H1 (cell line): ENCODE results near the gene CELA1. TPM values are rescaled to one million over a fixed set of nuclear protein-coding genes. Genes with fewer than 3 reads are reported as not detected.

Source experiments
- CTCF ChIA-PET: fragments of 300-600 bp; sonication (Branson Sonifier 250); formaldehyde crosslinking; loops from one replicate; lab custom pipeline; 2021; ENCODE audit not compliant: partially characterized antibody; lab: Charles Lee
- POLR2A ChIA-PET: fragments of 300-600 bp; sonication (Branson Sonifier 250); formaldehyde crosslinking; loops from one replicate; lab custom pipeline; 2021; ENCODE audit warnings: inconsistent platforms; ENCODE audit not compliant: partially characterized antibody; lab: Charles Lee
- DNase-seq, 2 experiments: peaks; one replicate each; pipeline versions ENCODE4 v3.0.0 to v3.0.0-alpha.2; 2010 to 2022; ENCODE audit warnings: low spot score in 2 of 2, low read depth in 1 of 2, mixed read lengths in 1 of 2
- FAIRE-seq: peaks from 2 replicates; lab custom pipeline; 2011; peaks lifted over from hg19 to GRCh38; lab: Jason Lieb, UNC
- H2AFZ ChIP-seq: 2 replicates; pipeline ENCODE4 v1.8.1; 2012; ENCODE audit warnings: low read length, inconsistent platforms
- H2AK5ac ChIP-seq: 2 replicates; pipeline ENCODE4 v1.6.1; 2013; ENCODE audit warnings: low read depth, low read length
- H2BK120ac ChIP-seq: replicated peaks from 2 replicates; pipeline ENCODE3; 2013; ENCODE audit warnings: low read depth, low read length, inconsistent platforms
- H2BK12ac ChIP-seq: 2 replicates; pipeline ENCODE4 v1.6.1; 2013; ENCODE audit warnings: low read depth, low read length
- H2BK15ac ChIP-seq: 2 replicates; pipeline ENCODE4 v1.6.1; 2013; ENCODE audit warnings: low read length
- H2BK20ac ChIP-seq: 2 replicates; pipeline ENCODE4 v1.6.1; 2013; ENCODE audit warnings: low read length
- H2BK5ac ChIP-seq: 2 replicates; pipeline ENCODE4 v1.6.1; 2013; ENCODE audit warnings: low read depth, low read length
- H3K14ac ChIP-seq: 2 replicates; pipeline ENCODE4 v1.6.1; 2013; ENCODE audit warnings: inconsistent platforms; ENCODE audit not compliant: insufficient read length
- H3K18ac ChIP-seq: 2 replicates; pipeline ENCODE4 v1.6.1; 2013; ENCODE audit warnings: low read length; ENCODE audit errors: extremely low read depth
- H3K23ac ChIP-seq: 2 replicates; pipeline ENCODE4 v1.6.1; 2013; ENCODE audit warnings: inconsistent platforms; ENCODE audit not compliant: insufficient read length
- H3K23me2 ChIP-seq: 2 replicates; pipeline ENCODE4 v1.6.1; 2013; ENCODE audit warnings: low read depth, low read length
- H3K27ac ChIP-seq: 2 replicates; pipeline ENCODE4 v1.6.1; 2011; ENCODE audit warnings: low read depth, low read length, inconsistent platforms
- H3K27me3 ChIP-seq, 4 experiments: replicated peaks in 1 of 4; 1 replicate in 1 of 4; 2 replicates in 3 of 4; pipeline versions ENCODE4 v1.6.1 to v1.8.1; 2011 to 2013; ENCODE audit warnings: low read length in 3 of 4, mild to moderate bottlenecking in 3 of 4, inconsistent platforms in 2 of 4, mixed read lengths in 2 of 4, moderate library complexity in 1 of 4; ENCODE audit not compliant: control insufficient read depth in 3 of 4, insufficient read depth in 3 of 4; ENCODE audit errors: extremely low read depth in 1 of 4
- H3K36me3 ChIP-seq, 4 experiments: 2 replicates each; pipeline versions ENCODE4 v1.6.1 to v1.8.1; 2011 to 2013; ENCODE audit warnings: mild to moderate bottlenecking in 4 of 4, low read length in 3 of 4, moderate library complexity in 2 of 4, control low read depth in 1 of 4, inconsistent platforms in 1 of 4; ENCODE audit not compliant: insufficient read depth in 4 of 4, control insufficient read depth in 2 of 4
- H3K4ac ChIP-seq: replicated peaks from 2 replicates; pipeline ENCODE3; 2013; ENCODE audit warnings: low read length, low read depth, mixed read lengths, inconsistent platforms; ENCODE audit not compliant: insufficient read length
- H3K4me1 ChIP-seq, 4 experiments: replicated peaks in 1 of 4; 1 replicate in 1 of 4; 2 replicates in 3 of 4; pipeline versions ENCODE4 v1.6.1 to v1.8.1; 2011 to 2013; ENCODE audit warnings: low read length in 3 of 4, inconsistent platforms in 2 of 4, mixed read lengths in 1 of 4; ENCODE audit not compliant: insufficient read depth in 4 of 4, control insufficient read depth in 3 of 4
- H3K4me2 ChIP-seq, 2 experiments: 2 replicates each; pipeline versions ENCODE4 v1.6.1 to v1.8.1; 2011 to 2013; ENCODE audit warnings: low read depth in 2 of 2, low read length in 2 of 2, control low read depth in 1 of 2, inconsistent platforms in 1 of 2, mild to moderate bottlenecking in 1 of 2; ENCODE audit not compliant: insufficient read depth in 1 of 2
- H3K4me3 ChIP-seq, 4 experiments: fragments of 200-600, 300-600 bp in 1 of 4; sonication (generic), shearing (Covaris generic), sonication (Bioruptor Twin) in 1 of 4; 2 replicates each; pipeline versions ENCODE4 v1.5.1 to v1.8.1; 2011 to 2016; ENCODE audit warnings: low read length in 4 of 4, low read depth in 3 of 4, control low read depth in 2 of 4, inconsistent platforms in 2 of 4, mild to moderate bottlenecking in 2 of 4, mixed read lengths in 1 of 4, moderate library complexity in 1 of 4; ENCODE audit not compliant: insufficient read depth in 2 of 4; ENCODE audit errors: extremely low read depth in 1 of 4
- H3K56ac ChIP-seq: replicated peaks from 2 replicates; pipeline ENCODE3; 2013; ENCODE audit warnings: low read depth, mild to moderate bottlenecking, mixed read lengths, low read length, inconsistent platforms; ENCODE audit not compliant: insufficient read length
- H3K79me1 ChIP-seq: 2 replicates; pipeline ENCODE4 v1.6.1; 2013; ENCODE audit warnings: low read depth, low read length, control low read depth
- H3K79me2 ChIP-seq, 2 experiments: 2 replicates each; pipeline versions ENCODE4 v1.6.1 to v1.8.1; 2012 to 2013; ENCODE audit warnings: low read length in 2 of 2, mild to moderate bottlenecking in 2 of 2, inconsistent platforms in 1 of 2; ENCODE audit not compliant: insufficient read depth in 2 of 2, control insufficient read depth in 1 of 2
- H3K9ac ChIP-seq, 4 experiments: replicated peaks in 1 of 4; 1 replicate in 1 of 4; 2 replicates in 3 of 4; pipeline versions ENCODE4 v1.6.1 to v1.8.1; 2011 to 2013; ENCODE audit warnings: low read depth in 3 of 4, low read length in 3 of 4, control low read depth in 2 of 4, mild to moderate bottlenecking in 2 of 4, moderate library complexity in 2 of 4, inconsistent platforms in 1 of 4; ENCODE audit errors: extremely low read depth in 1 of 4
- H3K9me3 ChIP-seq, 2 experiments: 2 replicates each; pipeline versions ENCODE4 v1.6.1 to v1.8.1; 2012 to 2013; ENCODE audit warnings: mild to moderate bottlenecking in 2 of 2, moderate library complexity in 2 of 2, control low read depth in 1 of 2, inconsistent platforms in 1 of 2, low read depth in 1 of 2, low read length in 1 of 2, mixed read lengths in 1 of 2; ENCODE audit not compliant: insufficient read depth in 2 of 2
- H4K20me1 ChIP-seq, 2 experiments: replicated peaks in 1 of 2; 2 replicates each; pipeline versions ENCODE3 to v1.8.1; 2011 to 2013; ENCODE audit warnings: inconsistent platforms in 2 of 2, low read length in 2 of 2, mild to moderate bottlenecking in 1 of 2; ENCODE audit not compliant: insufficient read depth in 2 of 2, control insufficient read depth in 1 of 2
- H4K5ac ChIP-seq: 2 replicates; pipeline ENCODE4 v1.6.1; 2013; ENCODE audit warnings: low read length, low read depth, mixed read lengths, inconsistent platforms; ENCODE audit not compliant: insufficient read length
- H4K8ac ChIP-seq: 2 replicates; pipeline ENCODE4 v1.8.0; 2013; ENCODE audit warnings: mild to moderate bottlenecking, moderate library complexity, low read length, inconsistent platforms; ENCODE audit not compliant: insufficient read depth; ENCODE audit errors: extremely low read depth
- H4K91ac ChIP-seq: replicated peaks from 2 replicates; pipeline ENCODE3; 2013; ENCODE audit warnings: low read length, mixed read lengths, inconsistent platforms; ENCODE audit not compliant: insufficient read length
- CBX5 ChIP-seq: fragments of 300-800, 300-1000 bp; sonication (generic); IDR thresholded peaks from 2 replicates; pipeline ENCODE4 v1.7.1; 2016; ENCODE audit warnings: antibody characterized with exemption, low read length, low read depth
- CTBP2 ChIP-seq: IDR thresholded peaks from 2 replicates; pipeline ENCODE4 v1.7.0; 2011; ENCODE audit warnings: borderline replicate concordance, mild to moderate bottlenecking, moderate library complexity, mixed read lengths, low read length; ENCODE audit not compliant: insufficient read depth, insufficient read length
- E2F6 ChIP-seq: IDR thresholded peaks from 2 replicates; pipeline ENCODE4 v1.6.1; 2012; ENCODE audit warnings: inconsistent platforms
- RBBP5 ChIP-seq: IDR thresholded peaks from 2 replicates; pipeline ENCODE4 v1.7.1; 2012; ENCODE audit warnings: low read depth, mild to moderate bottlenecking, inconsistent platforms, low read length, moderate library complexity, borderline replicate concordance
- SIRT6 ChIP-seq: IDR thresholded peaks from one replicate; pipeline ENCODE4 v1.7.1; 2012; ENCODE audit warnings: low read length, inconsistent platforms
- SIX5 ChIP-seq: IDR thresholded peaks from 2 replicates; pipeline ENCODE4 v1.6.1; 2011; ENCODE audit warnings: mild to moderate bottlenecking, low read depth, low read length
- SP1 ChIP-seq: IDR thresholded peaks from 2 replicates; pipeline ENCODE4 v1.6.1; 2011; ENCODE audit warnings: low read depth, low read length
- WGBS, 2 experiments: shearing (Covaris generic) in 1 of 2; methylation state at CpG; one replicate each; pipeline versions ENCODE4 v1.1.6 to v1.1.7; 2013 to 2015; ENCODE audit warnings: low lambda C conversion rate in 2 of 2, mixed read lengths in 2 of 2, inconsistent platforms in 1 of 2, low coverage in 1 of 2, missing lambda C conversion rate in 1 of 2; ENCODE audit not compliant: insufficient replicate concordance in 2 of 2, insufficient coverage in 1 of 2, insufficient read length in 1 of 2; ENCODE audit errors: extremely low coverage in 1 of 2, missing lambda C conversion rate in 1 of 2; 5-methylcytosine and 5-hydroxymethylcytosine counted together
- polyA plus RNA-seq, 7 experiments: library from polyadenylated mRNA; depleted of rRNA in 3 of 7; stranded (reverse) in 5 of 7; unstranded in 2 of 7; fragments of >200 nt in 5 of 7; fragments of 200-250 nt in 2 of 7; gene quantifications; 1 replicate in 5 of 7; 2 replicates in 1 of 7; 4 replicates in 1 of 7; pipeline versions ENCODE4 v1.2.1 to v1.2.3, GENCODE V29; 2011 to 2013; ENCODE audit warnings: missing spikeins in 2 of 7, mixed read lengths in 2 of 7
- total RNA-seq: library from RNA; stranded (reverse); fragmentation: NEBNext Ultra II Directional; extraction: Animal tissue kit (Norgen Biotek cat#: 25700); gene quantifications from 2 replicates; pipeline ENCODE4 v1.2.1, GENCODE V29; 2021

CELA1 gene
- total and polyA plus RNA-seq, 2 of the 8 experiments (the other 6 are each of a cell fraction or from before 2014, with no cell fraction given), result 0.09 TPM; not detected in 1

- POLR2A ChIA-PET, result interaction anchor here (0.9 to 2.3 kb wide), 10 partner anchors 9 to 424 kb away, joined by 3 to 11 read pairs (median 6); partner anchors contain the start of genes CSRNP2 and SMAGP
Observed at GRCh38 chr12:51390457-51390856, 44.0 kb upstream of the CELA1 start.

More at GRCh38 chr12:51390457-51390856, 44.0 kb upstream of the CELA1 start:
- Histone ChIP-seq H3K4me1 (peaks cover 7 to 19% (median 9%) of the 10 kb centered on the region in 4 experiments), H2BK5ac (peak overlapping the region; percentile 66; the same call in 1 of the 2 replicates), H3K79me2 (no peaks in the 10 kb centered on the region), H3K4me2 (peak overlapping the region; percentile 67 to 75), H3K27me3 (no peaks in the 10 kb centered on the region), H4K5ac (no peak overlapping the region), H3K23me2 (peaks cover 5% of the 10 kb centered on the region; the same call in 1 of the 2 replicates), H2BK120ac (no peak overlapping the region), H2BK15ac (no peak overlapping the region), H3K27ac (peak overlapping the region; percentile 68; the same call in 1 of the 2 replicates), H2BK12ac (no peak overlapping the region), H4K91ac (no peak overlapping the region), H3K4me3 (peak overlapping the region; percentile 12 to 88 (median 72); a peak in 6 of 8 replicates), H4K8ac (no peak overlapping the region), H2BK20ac (no peak overlapping the region), H3K9me3 (no peaks in the 10 kb centered on the region), H3K9ac (peak overlapping the region in 2 of 4 experiments; percentile 1 to 62; a peak in 4 of 7 replicates), H3K18ac (peak overlapping the region; percentile 20; the same call in 1 of the 2 replicates), H3K56ac (no peak overlapping the region), H3K4ac (peak overlapping the region; percentile 16), H4K20me1 (no peaks in the 10 kb centered on the region), H3K23ac (no peak overlapping the region), H3K14ac (no peak overlapping the region), H3K79me1 (no peaks in the 10 kb centered on the region), H2AFZ (no peak overlapping the region), H3K36me3 (peaks cover 0 to 13% (median 2%) of the 10 kb centered on the region in 4 experiments; a peak in 2 of 8 replicates), H2AK5ac (no peak overlapping the region)
- no peak for FAIRE-seq
- CTCF ChIA-PET, result interaction anchor here (1.1 to 2.7 kb wide), 4 partner anchors 12 to 143 kb away, joined by 3 to 10 read pairs (median 4); no protein-coding TSS in a partner anchor
- 78% methylated on average over 6 of the region's 6 CpGs; no CpG with 5 or more reads in 1 of the 2 experiments for WGBS, 2 experiments
- no peak for TF ChIP-seq CTBP2
- TF ChIP-seq RBBP5, result no peak
- no peak for TF ChIP-seq SIRT6
- no peak for TF ChIP-seq SIX5
- TF ChIP-seq CBX5, result no peak
- no peak for TF ChIP-seq SP1
- no peak for TF ChIP-seq E2F6
- DNase-seq, result no peak
